HG02970 (cell line): ENCODE results near the gene UPF1.
"Not testable (repeated sequence)": the region's sequence is repeated elsewhere in the genome, so short reads cannot be mapped to it uniquely, and the experiment has no call there.

Source experiments
- ATAC-seq: cut with Tn5 transposase; IDR thresholded peaks from one replicate; pipeline ENCODE4 v1.9.1; 2021; ENCODE audit warnings: mild to moderate bottlenecking, moderate library complexity, moderate number of reproducible peaks; ENCODE audit not compliant: unreplicated experiment, low FRiP score

UPF1 gene

GRCh38 chr19:18895038-18895823 lies 63.5 kb downstream of the UPF1 start:
- no peak for ATAC-seq

GRCh38 chr19:18895824-18896341 lies 64.1 kb downstream of the UPF1 start, which contains the start of gene CERS1:
TSS of gene CERS1 (minus strand) at chr19:18896158. CDS start at chr19:18896072, 86 bp downstream.
- no peak for ATAC-seq

GRCh38 chr19:18896421-18896841 lies 64.7 kb downstream of the UPF1 start:
- no peak for ATAC-seq

GRCh38 chr19:18897094-18898029 lies 65.6 kb downstream of the UPF1 start:
- ATAC-seq, result no peak

- no peak for ATAC-seq
Observed at GRCh38 chr19:18898081-18898606, 66.4 kb downstream of the UPF1 start.

- no peak for ATAC-seq
Observed at GRCh38 chr19:18898607-18899408, 67.0 kb downstream of the UPF1 start.

- ATAC-seq, result no peak
Observed at GRCh38 chr19:18899624-18900560, 68.1 kb downstream of the UPF1 start.

GRCh38 chr19:18900700-18901481 lies 69.1 kb downstream of the UPF1 start:
- no peak for ATAC-seq

- ATAC-seq, result no peak
Observed at GRCh38 chr19:18901491-18901890, 69.7 kb downstream of the UPF1 start.

- ATAC-seq, result not testable (repeated sequence)
Observed at GRCh38 chr19:18902519-18902918, 70.8 kb downstream of the UPF1 start.

- no peak for ATAC-seq
Observed at GRCh38 chr19:18903156-18904037, 71.6 kb downstream of the UPF1 start.

GRCh38 chr19:18904334-18905057 lies 72.7 kb downstream of the UPF1 start:
- no peak for ATAC-seq

GRCh38 chr19:18905058-18905456 lies 73.3 kb downstream of the UPF1 start:
- ATAC-seq, result no peak

- no peak for ATAC-seq
Observed at GRCh38 chr19:18905513-18906236, 73.9 kb downstream of the UPF1 start.

- no peak for ATAC-seq
Observed at GRCh38 chr19:18906605-18907519, 75.1 kb downstream of the UPF1 start.
